Measurements from ENCODE around the gene SLC30A3.

DNA sequence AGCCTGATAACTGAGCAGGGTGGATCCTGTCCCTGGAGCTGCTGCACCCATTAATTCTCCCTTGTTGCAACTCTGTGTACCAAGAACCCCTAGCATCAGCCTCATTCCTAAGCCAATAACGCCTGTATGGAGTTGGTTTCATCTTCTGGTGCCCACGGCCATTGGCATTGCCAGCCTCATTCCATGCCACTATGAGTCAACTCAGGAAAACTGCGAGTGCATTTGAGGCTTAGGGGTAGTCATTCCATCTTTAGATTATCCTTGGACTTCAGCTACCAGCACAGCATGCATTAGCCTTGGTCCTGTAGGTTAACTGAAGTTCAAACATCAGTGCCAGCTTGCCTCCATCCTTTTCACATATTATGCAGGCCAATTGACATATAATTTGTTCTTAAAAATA is 18.0 kb upstream of the SLC30A3 start:
- TF ChIP-seq POLR2A (IDR thresholded peaks at IDR 0.05; ENCODE audit: extremely low read depth, insufficient read length) = no peak
- TF ChIP-seq, protein P1, sequence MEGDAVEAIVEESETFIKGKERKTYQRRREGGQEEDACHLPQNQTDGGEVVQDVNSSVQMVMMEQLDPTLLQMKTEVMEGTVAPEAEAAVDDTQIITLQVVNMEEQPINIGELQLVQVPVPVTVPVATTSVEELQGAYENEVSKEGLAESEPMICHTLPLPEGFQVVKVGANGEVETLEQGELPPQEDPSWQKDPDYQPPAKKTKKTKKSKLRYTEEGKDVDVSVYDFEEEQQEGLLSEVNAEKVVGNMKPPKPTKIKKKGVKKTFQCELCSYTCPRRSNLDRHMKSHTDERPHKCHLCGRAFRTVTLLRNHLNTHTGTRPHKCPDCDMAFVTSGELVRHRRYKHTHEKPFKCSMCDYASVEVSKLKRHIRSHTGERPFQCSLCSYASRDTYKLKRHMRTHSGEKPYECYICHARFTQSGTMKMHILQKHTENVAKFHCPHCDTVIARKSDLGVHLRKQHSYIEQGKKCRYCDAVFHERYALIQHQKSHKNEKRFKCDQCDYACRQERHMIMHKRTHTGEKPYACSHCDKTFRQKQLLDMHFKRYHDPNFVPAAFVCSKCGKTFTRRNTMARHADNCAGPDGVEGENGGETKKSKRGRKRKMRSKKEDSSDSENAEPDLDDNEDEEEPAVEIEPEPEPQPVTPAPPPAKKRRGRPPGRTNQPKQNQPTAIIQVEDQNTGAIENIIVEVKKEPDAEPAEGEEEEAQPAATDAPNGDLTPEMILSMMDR (IDR thresholded peaks at IDR 0.05; ENCODE audit: low read depth, low read length) = no peak
- TF ChIP-seq MYC (IDR thresholded peaks at IDR 0.05; ENCODE audit: low read depth, low read length) = no peak
- TF ChIP-seq, protein P2, sequence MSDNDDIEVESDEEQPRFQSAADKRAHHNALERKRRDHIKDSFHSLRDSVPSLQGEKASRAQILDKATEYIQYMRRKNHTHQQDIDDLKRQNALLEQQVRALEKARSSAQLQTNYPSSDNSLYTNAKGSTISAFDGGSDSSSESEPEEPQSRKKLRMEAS (IDR thresholded peaks at IDR 0.05; ENCODE audit: low read depth, low read length) = no peak

Measured in NB4 (cell line).